Measurements from ENCODE around the gene SUPT20HL2.
"Not testable (repeated sequence)": the region's sequence is repeated elsewhere in the genome, so short reads cannot be mapped to it uniquely, and the experiment has no call there.

Gene SUPT20HL2

GRCh38 chrX:24333371-24333770, 19.5 kb upstream of the SUPT20HL2 start:
- DNase-seq (ENCODE audit: low read depth in 1 of 2, low spot score in 1 of 2) = no peak
- no peak for TF ChIP-seq JUND (IDR thresholded peaks at IDR 0.05; ENCODE audit: low read depth)
- in situ Hi-C loops (cut with HindIII; ENCODE audit: low pct_unique_long_range_greater_than_20kb, low sequenced_read_pairs) = no loop called here

GRCh38 chrX:24332878-24333277, 19.0 kb upstream of the SUPT20HL2 start:
- DNase-seq (ENCODE audit: low read depth in 1 of 2, low spot score in 1 of 2) = no peak
- TF ChIP-seq JUND (IDR thresholded peaks at IDR 0.05; ENCODE audit: low read depth) = no peak
- in situ Hi-C loops (cut with HindIII; ENCODE audit: low pct_unique_long_range_greater_than_20kb, low sequenced_read_pairs) = no loop called here

GRCh38 chrX:24325231-24325630, 11.4 kb upstream of the SUPT20HL2 start:
- in situ Hi-C loops (cut with HindIII; ENCODE audit: low pct_unique_long_range_greater_than_20kb, low sequenced_read_pairs) = no loop called here
- no peak for DNase-seq (ENCODE audit: low read depth in 1 of 2, low spot score in 1 of 2)
- no peak for TF ChIP-seq JUND (IDR thresholded peaks at IDR 0.05; ENCODE audit: low read depth)

GRCh38 chrX:24321741-24322395, 8.0 kb upstream of the SUPT20HL2 start:
- DNase-seq (ENCODE audit: low read depth in 1 of 2, low spot score in 1 of 2) = no peak
- no peak for TF ChIP-seq JUND (IDR thresholded peaks at IDR 0.05; ENCODE audit: low read depth)
- in situ Hi-C loops (cut with HindIII; ENCODE audit: low pct_unique_long_range_greater_than_20kb, low sequenced_read_pairs) = no loop called here

- no peak for TF ChIP-seq JUND (IDR thresholded peaks at IDR 0.05; ENCODE audit: low read depth)
- in situ Hi-C loops (cut with HindIII; ENCODE audit: low pct_unique_long_range_greater_than_20kb, low sequenced_read_pairs) = no loop called here
- no peak for DNase-seq (ENCODE audit: low read depth in 1 of 2, low spot score in 1 of 2)
These were observed 3.7 kb upstream of the SUPT20HL2 start for GRCh38 chrX:24317567-24317966.

GRCh38 chrX:24316111-24316510, 2.2 kb upstream of the SUPT20HL2 start:
- TF ChIP-seq JUND (IDR thresholded peaks at IDR 0.05; ENCODE audit: low read depth) = no peak
- in situ Hi-C loops (cut with HindIII; ENCODE audit: low pct_unique_long_range_greater_than_20kb, low sequenced_read_pairs) = no loop called here
- no peak for DNase-seq (ENCODE audit: low read depth in 1 of 2, low spot score in 1 of 2)

- in situ Hi-C loops (cut with HindIII; ENCODE audit: low pct_unique_long_range_greater_than_20kb, low sequenced_read_pairs); DNase-seq (ENCODE audit: low read depth in 1 of 2, low spot score in 1 of 2): not testable (repeated sequence)
These were observed 1.6 kb downstream of the SUPT20HL2 start for GRCh38 chrX:24312249-24312607.

- in situ Hi-C loops (cut with HindIII; ENCODE audit: low pct_unique_long_range_greater_than_20kb, low sequenced_read_pairs) = not testable (repeated sequence)
These were observed 2.2 kb downstream of the SUPT20HL2 start for GRCh38 chrX:24311507-24312248.

GRCh38 chrX:24310916-24311315, 3.0 kb downstream of the SUPT20HL2 start:
- in situ Hi-C loops (cut with HindIII; ENCODE audit: low pct_unique_long_range_greater_than_20kb, low sequenced_read_pairs); DNase-seq (ENCODE audit: low read depth in 1 of 2, low spot score in 1 of 2): not testable (repeated sequence)

More at GRCh38 chrX:24311507-24312248, 2.2 kb downstream of the SUPT20HL2 start:
- not testable (repeated sequence) for DNase-seq (ENCODE audit: low read depth in 1 of 2, low spot score in 1 of 2)

GRCh38 chrX:24309580-24310374, 4.1 kb downstream of the SUPT20HL2 start:
- in situ Hi-C loops (cut with HindIII; ENCODE audit: low pct_unique_long_range_greater_than_20kb, low sequenced_read_pairs); DNase-seq (ENCODE audit: low read depth in 1 of 2, low spot score in 1 of 2): not testable (repeated sequence)

GRCh38 chrX:24308803-24309202, 5.1 kb downstream of the SUPT20HL2 start:
- DNase-seq (ENCODE audit: low read depth in 1 of 2, low spot score in 1 of 2); in situ Hi-C loops (cut with HindIII; ENCODE audit: low pct_unique_long_range_greater_than_20kb, low sequenced_read_pairs): not testable (repeated sequence)

- no peak for DNase-seq (ENCODE audit: low read depth in 1 of 2, low spot score in 1 of 2)
- in situ Hi-C loops (cut with HindIII; ENCODE audit: low pct_unique_long_range_greater_than_20kb, low sequenced_read_pairs) = no loop called here
- no peak for TF ChIP-seq JUND (IDR thresholded peaks at IDR 0.05; ENCODE audit: low read depth)
These were observed 7.4 kb downstream of the SUPT20HL2 start for GRCh38 chrX:24306440-24306839.

- in situ Hi-C loops (cut with HindIII; ENCODE audit: low pct_unique_long_range_greater_than_20kb, low sequenced_read_pairs) = no loop called here
- DNase-seq (ENCODE audit: low read depth in 1 of 2, low spot score in 1 of 2) = no peak
- no peak for TF ChIP-seq JUND (IDR thresholded peaks at IDR 0.05; ENCODE audit: low read depth)
These were observed 8.0 kb downstream of the SUPT20HL2 start for GRCh38 chrX:24305905-24306304.
